ENCODE measurements around the gene MCF2. TPM values are rescaled to one million over a fixed set of nuclear protein-coding genes. Genes with fewer than 3 reads are reported as not detected.

Gene MCF2
- 1 to 10 TPM in 1 of 2 donors, under 1 TPM in 1; 0.97 to 1.1 TPM for total RNA-seq
- polyA plus RNA-seq, result 1 to 10 TPM; 1.6 to 2.3 TPM
- long read RNA-seq, donor 1, result 0 reads
- long read RNA-seq, donor 2, partial matches to known transcripts, result 2 of 3 reads
- long read RNA-seq, donor 2, other reads (novel, unspliced or antisense), result 1 of 3 reads

GRCh38 chrX:139708067-139708466, at the start of gene MCF2:
Gene MCF2, minus strand, starts transcription at chrX:139708167. Its CDS starts 56,423 bp downstream, at chrX:139651744.
- Histone ChIP-seq H3K4me1 (ENCODE audit: control insufficient read depth in 1 of 2, insufficient read depth in 2 of 2, low read length in 2 of 2) (no peaks in the 10 kb centered on the region), H3K36me3 (ENCODE audit: control insufficient read depth in 1 of 2, insufficient read depth in 2 of 2, low read length in 1 of 2) (no peaks in the 10 kb centered on the region), H3K9me3 (ENCODE audit: control insufficient read depth, low read length) (no peaks in the 10 kb centered on the region), H3K27me3 (ENCODE audit: control insufficient read depth in 1 of 2, insufficient read depth in 2 of 2, low read length in 1 of 2) (no peaks in the 10 kb centered on the region), H3K27ac (ENCODE audit: low read depth in 1 of 2, low read length in 2 of 2) (no peak within 1 kb of the TSS), H3K4me3 (ENCODE audit: low read length in 2 of 2) (no peak within 1 kb of the TSS)
- intact Hi-C loops (cut with DNase I), result no loop called here
- ATAC-seq (ENCODE audit: low FRiP score) (no peak), DNase-seq (no peak)
- 62 to 71% methylated on average over 4 of the region's 4 CpGs for WGBS, 2 donors

DNA sequence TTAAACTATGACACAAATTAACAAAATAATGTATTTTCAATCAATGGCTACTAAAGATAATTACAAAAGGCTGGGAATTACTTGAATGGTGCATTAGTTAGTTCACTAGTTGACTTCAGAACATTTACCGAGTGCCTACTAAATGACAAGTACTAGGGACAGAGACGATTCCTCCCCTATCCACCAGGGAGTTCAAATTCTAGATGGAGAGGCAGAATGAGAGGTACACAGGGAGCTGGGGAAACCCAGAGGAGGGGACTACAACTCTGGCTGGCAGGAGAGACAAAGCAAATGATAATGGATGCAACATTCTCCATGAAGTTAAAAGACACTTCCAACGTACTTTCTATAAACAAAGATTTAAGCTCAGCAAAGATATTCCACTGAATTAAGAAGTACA, 43.1 kb upstream of the MCF2 start:
- no peak overlapping the region for H3K27ac ChIP-seq (ENCODE audit: low read depth in 1 of 2, low read length in 2 of 2)
- intact Hi-C loops (cut with DNase I), result no loop called here
- no peaks in the 10 kb centered on the region for H3K9me3 ChIP-seq (ENCODE audit: control insufficient read depth, low read length)
- no peak overlapping the region for H3K4me3 ChIP-seq (ENCODE audit: low read length in 2 of 2)
- 60 to 83% methylated on average over 3 of the region's 3 CpGs for WGBS, 2 donors
- H3K36me3 ChIP-seq (ENCODE audit: control insufficient read depth in 1 of 2, insufficient read depth in 2 of 2, low read length in 1 of 2), result peaks cover 0 to 1% of the 10 kb centered on the region in 2 donors
- DNase-seq (no peak), ATAC-seq (ENCODE audit: low FRiP score) (no peak)
- no peaks in the 10 kb centered on the region for H3K27me3 ChIP-seq (ENCODE audit: control insufficient read depth in 1 of 2, insufficient read depth in 2 of 2, low read length in 1 of 2)
- H3K4me1 ChIP-seq (ENCODE audit: control insufficient read depth in 1 of 2, insufficient read depth in 2 of 2, low read length in 2 of 2), result no peaks in the 10 kb centered on the region

- Histone ChIP-seq H3K4me3 (ENCODE audit: low read length in 2 of 2) (no peak overlapping the region), H3K36me3 (ENCODE audit: control insufficient read depth in 1 of 2, insufficient read depth in 2 of 2, low read length in 1 of 2) (peaks cover 0 to 1% of the 10 kb centered on the region in 2 donors), H3K9me3 (ENCODE audit: control insufficient read depth, low read length) (no peaks in the 10 kb centered on the region), H3K27me3 (ENCODE audit: control insufficient read depth in 1 of 2, insufficient read depth in 2 of 2, low read length in 1 of 2) (no peaks in the 10 kb centered on the region), H3K27ac (ENCODE audit: low read depth in 1 of 2, low read length in 2 of 2) (no peak overlapping the region), H3K4me1 (ENCODE audit: control insufficient read depth in 1 of 2, insufficient read depth in 2 of 2, low read length in 2 of 2) (no peaks in the 10 kb centered on the region)
- ATAC-seq (ENCODE audit: low FRiP score) (no peak), DNase-seq (no peak)
- intact Hi-C loops (cut with DNase I), result no loop called here
Measured at GRCh38 chrX:139750390-139750789, 42.4 kb upstream of the MCF2 start.

DNA sequence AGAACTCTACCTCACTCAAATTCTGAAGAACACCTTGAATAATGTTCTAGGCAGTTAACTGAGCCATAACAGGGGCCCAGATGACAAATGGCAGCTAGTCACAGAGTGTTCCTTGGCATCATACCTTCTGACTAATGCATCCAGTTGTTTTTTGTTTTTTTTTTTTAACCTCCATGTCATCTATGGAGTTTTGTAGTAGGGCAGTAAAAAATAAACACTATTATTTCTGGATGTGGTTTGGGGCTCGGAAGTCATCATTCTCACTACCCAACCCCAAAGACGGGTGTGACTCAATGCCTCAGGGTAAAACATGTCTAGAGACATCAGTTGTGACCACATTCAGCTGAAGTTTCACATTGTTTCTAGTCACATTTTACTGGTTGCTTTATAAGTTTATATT, 31.2 kb upstream of the MCF2 start:
- Histone ChIP-seq H3K4me1 (ENCODE audit: control insufficient read depth in 1 of 2, insufficient read depth in 2 of 2, low read length in 2 of 2) (no peaks in the 10 kb centered on the region), H3K27me3 (ENCODE audit: control insufficient read depth in 1 of 2, insufficient read depth in 2 of 2, low read length in 1 of 2) (no peaks in the 10 kb centered on the region), H3K9me3 (ENCODE audit: control insufficient read depth, low read length) (no peaks in the 10 kb centered on the region), H3K36me3 (ENCODE audit: control insufficient read depth in 1 of 2, insufficient read depth in 2 of 2, low read length in 1 of 2) (no peaks in the 10 kb centered on the region), H3K27ac (ENCODE audit: low read depth in 1 of 2, low read length in 2 of 2) (no peak overlapping the region), H3K4me3 (ENCODE audit: low read length in 2 of 2) (no peak overlapping the region)
- WGBS, 2 donors, result 5 to 28% methylated on average over 2 of the region's 2 CpGs
- intact Hi-C loops (cut with DNase I), result no loop called here
- DNase-seq (no peak), ATAC-seq (ENCODE audit: low FRiP score) (no peak)

DNA sequence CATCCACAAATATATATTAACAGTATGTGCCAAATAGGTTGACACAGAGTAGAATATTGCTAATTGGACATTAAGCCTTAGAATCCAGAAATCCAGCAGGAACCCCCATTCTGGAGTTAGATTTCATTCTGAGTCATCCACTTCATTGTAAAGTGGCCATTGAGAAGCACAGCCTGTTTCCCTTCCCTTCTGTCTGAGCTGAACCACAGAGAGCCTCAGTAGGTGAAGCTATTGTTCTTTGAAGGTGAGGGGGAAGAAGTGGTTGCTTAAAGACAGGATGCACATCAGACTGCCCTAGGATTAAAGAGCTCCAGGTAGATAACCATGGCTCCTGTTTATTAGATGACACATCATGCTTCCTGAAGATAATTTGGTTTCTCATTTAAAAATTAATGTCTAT, 30.6 kb upstream of the MCF2 start:
- Histone ChIP-seq H3K27ac (ENCODE audit: low read depth in 1 of 2, low read length in 2 of 2) (no peak overlapping the region), H3K9me3 (ENCODE audit: control insufficient read depth, low read length) (no peaks in the 10 kb centered on the region), H3K27me3 (ENCODE audit: control insufficient read depth in 1 of 2, insufficient read depth in 2 of 2, low read length in 1 of 2) (no peaks in the 10 kb centered on the region), H3K4me3 (ENCODE audit: low read length in 2 of 2) (no peak overlapping the region), H3K4me1 (ENCODE audit: control insufficient read depth in 1 of 2, insufficient read depth in 2 of 2, low read length in 2 of 2) (no peaks in the 10 kb centered on the region), H3K36me3 (ENCODE audit: control insufficient read depth in 1 of 2, insufficient read depth in 2 of 2, low read length in 1 of 2) (no peaks in the 10 kb centered on the region)
- no peak for ATAC-seq (ENCODE audit: low FRiP score)
- intact Hi-C loops (cut with DNase I), result no loop called here
- DNase-seq, result no peak

- H3K27ac ChIP-seq (ENCODE audit: low read depth in 1 of 2, low read length in 2 of 2), result no peak overlapping the region
- WGBS, 2 donors, result 50 to 91% methylated on average over 1 of the region's 1 CpG
- H3K4me3 ChIP-seq (ENCODE audit: low read length in 2 of 2), result no peak overlapping the region
- no peak for ATAC-seq (ENCODE audit: low FRiP score)
- intact Hi-C loops (cut with DNase I), result no loop called here
- H3K36me3 ChIP-seq (ENCODE audit: control insufficient read depth in 1 of 2, insufficient read depth in 2 of 2, low read length in 1 of 2), result no peaks in the 10 kb centered on the region
- no peaks in the 10 kb centered on the region for H3K9me3 ChIP-seq (ENCODE audit: control insufficient read depth, low read length)
- no peaks in the 10 kb centered on the region for H3K4me1 ChIP-seq (ENCODE audit: control insufficient read depth in 1 of 2, insufficient read depth in 2 of 2, low read length in 2 of 2)
- DNase-seq, result no peak
- no peaks in the 10 kb centered on the region for H3K27me3 ChIP-seq (ENCODE audit: control insufficient read depth in 1 of 2, insufficient read depth in 2 of 2, low read length in 1 of 2)
Measured at GRCh38 chrX:139736151-139736550, 28.2 kb upstream of the MCF2 start.

DNA sequence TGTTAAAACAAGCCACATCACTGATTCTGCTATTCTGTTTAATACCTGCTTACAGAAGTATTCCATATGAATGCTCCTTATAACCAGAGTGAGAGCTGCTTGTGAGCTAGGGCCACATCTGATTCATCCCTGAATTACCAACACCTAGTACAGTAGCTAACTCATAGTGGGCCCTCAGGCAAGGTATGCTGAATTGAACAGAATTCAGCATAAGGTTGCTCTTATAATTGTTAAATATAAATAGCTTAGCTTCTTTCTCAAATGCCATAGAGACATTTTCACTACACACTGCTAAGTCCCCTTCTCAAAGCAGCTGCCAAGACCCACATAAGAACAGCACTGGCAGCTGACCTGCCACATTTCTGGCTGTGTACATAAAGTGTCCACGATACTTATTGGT, 27.0 kb upstream of the MCF2 start:
- DNase-seq, result no peak
- Histone ChIP-seq H3K9me3 (ENCODE audit: control insufficient read depth, low read length) (no peaks in the 10 kb centered on the region), H3K36me3 (ENCODE audit: control insufficient read depth in 1 of 2, insufficient read depth in 2 of 2, low read length in 1 of 2) (no peaks in the 10 kb centered on the region), H3K4me1 (ENCODE audit: control insufficient read depth in 1 of 2, insufficient read depth in 2 of 2, low read length in 2 of 2) (no peaks in the 10 kb centered on the region), H3K4me3 (ENCODE audit: low read length in 2 of 2) (no peak overlapping the region), H3K27me3 (ENCODE audit: control insufficient read depth in 1 of 2, insufficient read depth in 2 of 2, low read length in 1 of 2) (no peaks in the 10 kb centered on the region), H3K27ac (ENCODE audit: low read depth in 1 of 2, low read length in 2 of 2) (no peak overlapping the region)
- intact Hi-C loops (cut with DNase I), result no loop called here
- WGBS, 2 donors, result 69 to 71% methylated on average over 1 of the region's 1 CpG
- no peak for ATAC-seq (ENCODE audit: low FRiP score)

DNA sequence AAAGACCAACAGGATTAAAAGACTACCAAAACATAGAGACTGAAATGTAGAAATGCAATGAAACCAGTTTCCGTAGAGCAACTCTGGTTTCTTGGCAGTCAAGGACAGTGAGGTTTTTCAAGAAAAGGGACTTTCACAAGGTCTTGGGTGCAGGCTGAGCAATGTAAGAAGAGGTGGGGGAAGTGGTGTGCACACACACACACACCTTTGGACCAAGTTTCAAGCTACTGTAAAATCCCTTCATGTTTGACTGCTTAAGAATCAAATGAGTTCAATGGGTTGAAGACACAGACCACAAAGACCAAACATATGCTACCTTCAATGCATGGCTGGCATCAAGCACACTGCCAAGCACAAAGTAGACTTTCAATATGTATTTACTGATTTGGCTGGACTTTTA, 17.8 kb upstream of the MCF2 start:
- Histone ChIP-seq H3K4me1 (ENCODE audit: control insufficient read depth in 1 of 2, insufficient read depth in 2 of 2, low read length in 2 of 2) (no peaks in the 10 kb centered on the region), H3K36me3 (ENCODE audit: control insufficient read depth in 1 of 2, insufficient read depth in 2 of 2, low read length in 1 of 2) (no peaks in the 10 kb centered on the region), H3K4me3 (ENCODE audit: low read length in 2 of 2) (no peak overlapping the region), H3K9me3 (ENCODE audit: control insufficient read depth, low read length) (no peaks in the 10 kb centered on the region), H3K27me3 (ENCODE audit: control insufficient read depth in 1 of 2, insufficient read depth in 2 of 2, low read length in 1 of 2) (no peaks in the 10 kb centered on the region), H3K27ac (ENCODE audit: low read depth in 1 of 2, low read length in 2 of 2) (no peak overlapping the region)
- WGBS, 2 donors, result 93 to 96% methylated on average over 1 of the region's 1 CpG
- ATAC-seq (ENCODE audit: low FRiP score), result no peak
- no peak for DNase-seq
- intact Hi-C loops (cut with DNase I), result no loop called here

DNA sequence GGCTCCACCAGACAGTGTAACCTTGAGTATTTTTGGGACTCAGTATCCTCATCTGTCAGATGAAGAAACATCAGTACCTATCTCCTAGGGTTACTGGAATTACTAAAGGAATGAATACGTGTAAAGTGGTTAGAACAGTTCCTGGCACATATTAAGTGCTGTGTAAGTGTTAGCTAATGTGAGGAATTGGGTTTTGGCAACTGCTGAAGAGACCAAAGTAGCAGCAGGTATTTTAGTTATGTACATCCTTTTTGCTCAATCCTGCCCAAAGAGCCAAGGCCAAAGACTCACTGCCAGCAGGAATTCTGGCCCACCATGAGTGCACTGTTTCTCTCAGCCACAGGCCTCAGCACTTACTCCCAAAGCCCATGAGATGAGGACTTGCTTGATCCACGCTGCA, 16.7 kb upstream of the MCF2 start:
- 54 to 61% methylated on average over 2 of the region's 2 CpGs for WGBS, 2 donors
- Histone ChIP-seq H3K36me3 (ENCODE audit: control insufficient read depth in 1 of 2, insufficient read depth in 2 of 2, low read length in 1 of 2) (no peaks in the 10 kb centered on the region), H3K27ac (ENCODE audit: low read depth in 1 of 2, low read length in 2 of 2) (no peak overlapping the region), H3K4me3 (ENCODE audit: low read length in 2 of 2) (no peak overlapping the region), H3K4me1 (ENCODE audit: control insufficient read depth in 1 of 2, insufficient read depth in 2 of 2, low read length in 2 of 2) (no peaks in the 10 kb centered on the region), H3K27me3 (ENCODE audit: control insufficient read depth in 1 of 2, insufficient read depth in 2 of 2, low read length in 1 of 2) (no peaks in the 10 kb centered on the region), H3K9me3 (ENCODE audit: control insufficient read depth, low read length) (no peaks in the 10 kb centered on the region)
- no peak for DNase-seq
- ATAC-seq (ENCODE audit: low FRiP score), result no peak
- intact Hi-C loops (cut with DNase I), result no loop called here

All from aorta (tissue), 5 donors.